ENCODE data around the gene TCHHL1.

The TCHHL1 gene

GRCh38 chr1:152089014-152089674, at the start of gene TCHHL1:
TCHHL1 (minus strand) TSS chr1:152089064; CDS start chr1:152088143, 921 bp downstream.
- DNase-seq: no peak

DNA sequence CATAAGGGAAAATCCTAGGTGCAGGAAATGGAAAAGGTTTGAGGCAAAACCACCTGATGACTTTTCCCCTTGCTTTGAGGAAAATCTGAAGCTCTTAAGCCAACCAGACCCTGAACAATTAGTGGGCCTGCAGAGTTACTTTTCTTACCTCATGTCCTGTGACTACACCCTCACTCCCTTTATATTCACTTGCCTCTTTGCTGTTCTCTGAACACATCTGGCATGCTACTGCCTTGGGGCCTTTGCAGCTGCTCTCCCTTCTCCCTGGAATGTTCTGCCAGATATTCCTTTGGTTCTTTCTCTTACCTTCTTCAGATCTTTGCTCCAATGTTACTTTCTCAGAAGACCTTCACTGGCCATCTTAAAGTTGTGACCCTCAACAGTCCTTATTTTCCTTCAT, 48.4 kb upstream of the TCHHL1 start:
- DNase-seq: no peak

DNA sequence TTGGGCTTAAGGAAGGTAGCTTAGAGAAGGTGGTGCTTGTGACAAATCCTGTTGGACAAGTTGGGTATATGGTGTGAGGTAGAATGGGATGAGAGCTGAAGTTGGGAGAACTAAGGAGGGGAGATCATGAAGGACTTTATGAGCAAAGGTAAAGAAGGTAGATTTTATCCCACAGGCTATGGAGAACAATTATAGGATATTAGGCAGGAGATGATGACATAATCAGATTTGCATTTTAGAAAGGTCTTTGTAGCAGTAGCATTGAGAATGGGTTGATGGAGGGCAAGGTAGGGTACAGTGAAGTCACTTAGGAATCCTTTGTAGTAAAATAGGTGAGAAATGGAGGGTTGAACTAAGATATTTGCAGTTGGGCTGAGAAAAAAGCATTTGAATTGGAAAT, 41.3 kb upstream of the TCHHL1 start:
- DNase-seq: no peak

DNA sequence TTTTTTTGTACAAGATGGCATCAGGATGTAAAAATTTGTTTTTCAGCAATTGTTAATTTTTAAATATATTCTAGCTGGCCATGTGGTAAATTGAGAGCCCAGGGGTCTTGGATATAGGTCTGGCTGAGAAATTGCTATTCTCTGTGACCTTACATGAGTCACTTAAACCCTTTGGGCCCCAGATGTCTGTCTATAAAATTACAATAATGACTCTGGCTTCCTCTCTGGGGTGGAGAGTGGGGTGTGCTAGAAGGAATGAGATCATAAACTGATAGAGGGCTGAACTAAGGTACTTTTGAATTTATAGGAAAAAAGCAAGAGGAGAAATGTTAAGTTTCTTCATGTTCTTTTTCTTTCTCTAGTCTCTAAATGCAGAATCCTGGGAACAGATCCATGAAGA, 38.8 kb upstream of the TCHHL1 start:
- no peak for DNase-seq

- no peak for DNase-seq
Observed at GRCh38 chr1:152125834-152126443, 37.1 kb upstream of the TCHHL1 start.

DNA sequence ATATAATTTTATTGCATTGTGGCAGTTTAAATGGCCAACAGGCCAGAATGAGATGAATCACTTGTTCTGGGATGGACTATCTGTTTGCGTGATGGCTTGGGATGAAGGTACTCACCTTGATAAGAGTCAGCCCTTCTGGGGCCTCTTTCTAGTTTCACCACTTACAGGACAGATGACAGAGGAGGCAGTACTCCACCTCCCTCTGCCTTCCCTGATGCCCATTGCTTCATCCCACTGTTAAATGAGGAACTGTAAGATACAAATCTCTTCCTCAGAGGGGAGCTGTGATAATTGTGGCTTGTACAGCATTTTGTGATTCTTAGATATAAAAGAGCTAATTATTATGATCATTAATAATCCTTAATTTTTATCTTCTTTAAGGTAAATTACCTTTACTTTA, 30.1 kb upstream of the TCHHL1 start:
- DNase-seq: no peak

- no peak for DNase-seq
Observed at GRCh38 chr1:152115344-152115743, 26.5 kb upstream of the TCHHL1 start, which contains the start of gene TCHH. TCHH (minus strand) TSS chr1:152115444; CDS start chr1:152114080, 1,364 bp downstream.

- DNase-seq: no peak
Observed at GRCh38 chr1:152112885-152113432, 24.1 kb upstream of the TCHHL1 start.

DNA sequence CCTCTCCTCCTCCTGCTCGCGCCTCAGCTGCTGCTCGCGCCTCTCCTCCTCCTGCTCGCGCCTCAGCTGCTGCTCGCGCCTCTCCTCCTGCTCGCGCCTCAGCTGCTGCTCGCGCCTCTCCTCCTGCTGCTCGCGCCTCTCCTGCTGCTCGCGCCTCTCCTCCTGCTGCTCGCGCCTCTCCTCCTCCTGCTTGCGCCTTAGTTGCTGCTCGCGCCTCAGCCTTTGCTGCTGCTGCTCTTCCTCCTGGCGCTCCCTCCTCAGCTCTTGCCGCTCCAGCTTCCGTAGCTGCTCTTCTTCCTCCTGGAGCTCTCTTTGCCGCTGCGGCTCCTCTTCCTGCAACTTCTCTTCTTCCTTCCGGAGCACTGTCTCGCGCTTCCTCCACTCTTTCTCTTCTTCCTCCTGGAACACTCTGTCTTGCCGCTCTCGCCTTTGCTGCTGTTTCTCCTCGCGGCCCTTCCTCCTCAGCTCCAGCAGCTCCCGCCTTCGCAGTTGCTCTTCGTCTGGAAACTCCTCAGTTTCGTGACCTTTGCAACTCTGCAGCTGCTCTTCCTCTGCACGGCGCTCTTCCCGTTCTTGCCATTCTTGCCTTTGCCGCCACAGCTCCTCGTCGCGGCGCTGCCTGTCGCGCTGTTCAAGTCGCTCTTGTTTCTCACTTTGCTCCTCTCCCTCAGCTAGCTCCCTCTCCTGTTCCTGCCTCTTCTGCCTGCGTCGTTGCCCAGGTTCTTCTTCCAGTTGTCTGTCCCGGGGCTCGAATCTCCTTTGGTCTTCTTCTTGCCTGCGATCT, 23.4 kb upstream of the TCHHL1 start:
- no peak for DNase-seq

DNA sequence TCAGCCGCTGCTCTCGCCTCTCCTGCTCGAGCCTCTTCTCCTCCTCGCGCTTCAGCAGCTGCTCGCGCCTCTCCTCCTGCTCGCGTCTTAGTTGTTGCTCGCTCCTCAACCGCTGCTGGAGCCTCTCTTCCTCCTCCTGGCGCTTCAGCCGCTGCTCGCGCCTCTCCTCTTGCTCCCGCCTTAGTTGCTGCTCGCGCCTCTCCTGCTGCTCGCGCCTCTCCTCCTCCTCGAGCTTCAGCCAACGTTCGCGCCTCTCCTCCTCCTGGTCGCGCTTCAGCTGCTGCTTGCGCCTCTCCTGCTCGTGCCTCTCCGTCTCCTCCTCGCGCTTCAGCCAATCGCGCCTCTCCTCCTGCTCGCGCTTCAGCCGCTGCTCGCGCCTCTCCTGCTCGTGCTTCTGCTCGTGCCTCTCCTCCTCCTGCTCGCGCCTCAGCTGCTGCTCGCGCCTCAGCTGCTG, 22.7 kb upstream of the TCHHL1 start:
- peak; percentile 70 for DNase-seq

DNA sequence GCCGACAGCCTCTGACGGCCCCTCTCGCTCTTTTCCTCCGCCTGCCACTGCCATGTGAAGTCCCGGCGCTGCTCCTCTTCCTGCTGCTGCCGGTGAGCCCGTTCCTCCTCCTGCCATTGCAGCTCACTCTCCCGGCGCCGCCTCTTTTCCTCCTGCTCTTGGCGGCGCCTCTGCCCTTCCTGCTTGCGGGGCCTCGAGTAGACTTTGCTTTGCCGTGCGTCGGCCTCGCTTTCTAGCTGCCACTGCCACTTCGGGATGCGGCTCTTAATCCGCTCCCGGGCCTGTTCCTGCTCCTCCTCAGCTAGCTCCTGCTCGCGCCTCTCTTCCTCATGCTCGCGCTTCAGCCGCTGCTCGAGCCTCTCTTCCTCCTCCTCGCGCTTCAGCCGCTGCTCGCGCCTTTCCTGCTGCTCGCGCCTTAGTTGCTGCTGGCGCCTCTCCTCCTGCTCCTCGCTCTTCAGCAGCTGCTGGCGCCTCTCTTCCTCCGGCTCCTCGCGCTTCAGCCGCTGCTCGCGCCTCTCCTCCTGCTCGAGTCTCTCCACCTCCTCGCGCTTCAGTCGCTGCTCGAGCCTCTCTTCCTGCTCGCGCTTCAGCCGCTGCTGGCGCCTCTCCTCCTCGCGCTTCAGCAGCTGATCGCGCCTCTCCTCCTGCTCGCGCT, 22.1 kb upstream of the TCHHL1 start:
- DNase-seq: peak; percentile 83

GRCh38 chr1:152110365-152110859, 21.5 kb upstream of the TCHHL1 start:
- peak; percentile 49 for DNase-seq

DNA sequence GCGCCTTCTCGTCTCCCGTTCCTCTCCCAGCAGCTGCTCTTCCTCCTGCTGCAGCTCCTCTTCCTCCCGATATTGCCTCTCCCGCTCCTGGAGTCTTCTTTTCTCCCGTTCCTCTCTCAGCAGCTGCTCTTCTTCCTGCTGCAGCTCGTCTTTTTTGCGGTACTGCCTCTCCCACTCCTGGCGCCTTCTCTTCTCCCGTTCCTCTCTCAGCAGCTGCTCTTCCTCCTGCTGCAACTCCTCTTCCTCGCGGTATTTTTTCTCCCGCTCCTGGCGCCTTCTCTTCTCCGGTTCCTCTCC, 21.1 kb upstream of the TCHHL1 start:
- DNase-seq: no peak

- DNase-seq: peak; percentile 21
Observed at GRCh38 chr1:152109231-152109997, 20.6 kb upstream of the TCHHL1 start.

DNA sequence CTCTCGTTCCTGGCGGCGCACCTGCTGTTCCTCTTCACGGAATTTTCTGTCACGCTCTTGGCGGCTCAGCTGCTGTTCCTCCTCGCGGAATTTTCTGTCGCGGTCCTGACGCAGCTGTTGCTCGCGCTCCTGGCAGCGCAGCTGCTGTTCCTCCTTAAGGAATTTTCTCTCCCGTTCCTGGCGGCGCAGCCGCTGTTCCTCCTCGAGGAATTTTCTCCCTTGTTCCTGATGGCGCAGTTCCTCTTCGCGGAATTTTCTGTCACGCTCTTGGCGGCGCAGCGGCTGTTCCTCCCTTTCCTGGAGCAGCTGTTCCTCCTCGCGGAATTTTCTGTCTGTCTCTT, 20.0 kb upstream of the TCHHL1 start:
- no peak for DNase-seq

GRCh38 chr1:152107984-152108881, 19.4 kb upstream of the TCHHL1 start:
- DNase-seq: no peak

DNA sequence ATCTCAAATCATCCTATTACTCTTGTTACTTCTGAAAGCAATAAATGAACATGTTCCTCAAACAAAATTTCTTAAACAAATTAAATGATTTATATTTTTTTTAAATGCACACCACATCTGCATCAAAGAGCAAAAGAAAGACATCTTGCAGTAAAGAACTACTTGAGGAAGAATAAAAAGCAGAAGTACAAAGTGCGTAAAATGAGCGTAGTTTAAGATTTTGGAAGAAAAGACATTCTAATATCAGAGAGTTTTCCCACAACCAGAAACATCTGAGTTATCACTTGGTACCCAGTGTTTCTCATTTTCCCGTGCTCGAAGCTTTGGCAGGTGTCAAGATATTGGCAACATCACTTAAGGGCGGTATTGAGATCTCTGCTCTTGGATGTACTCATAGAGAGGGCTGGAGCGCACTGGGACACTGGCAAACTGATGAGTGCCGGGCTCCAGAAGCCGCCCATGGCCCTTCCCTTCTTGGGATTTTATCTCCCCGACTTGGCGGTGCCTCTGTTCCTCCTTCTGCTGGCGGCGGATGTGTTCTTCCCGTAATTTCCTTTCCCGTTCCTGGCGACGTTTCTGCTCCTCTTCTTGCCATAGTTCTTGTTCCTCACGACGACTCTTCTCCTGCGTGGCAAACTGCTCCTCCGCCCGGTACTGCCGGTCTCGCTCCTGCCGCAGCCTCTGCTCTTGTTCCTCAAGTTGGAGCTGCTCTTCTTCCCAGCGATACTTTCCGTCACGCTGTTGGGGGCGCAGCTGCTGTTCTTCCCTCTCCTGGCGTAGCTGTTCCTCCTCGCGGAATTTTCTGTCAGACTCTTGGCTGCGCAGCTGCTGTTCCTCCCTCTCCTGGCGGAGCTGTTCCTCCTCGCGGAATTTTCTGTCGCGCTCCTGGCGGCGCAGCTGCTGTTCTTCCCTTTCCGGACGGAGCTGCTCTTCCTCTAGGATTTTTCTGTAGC, 18.4 kb upstream of the TCHHL1 start:
- DNase-seq: no peak

DNA sequence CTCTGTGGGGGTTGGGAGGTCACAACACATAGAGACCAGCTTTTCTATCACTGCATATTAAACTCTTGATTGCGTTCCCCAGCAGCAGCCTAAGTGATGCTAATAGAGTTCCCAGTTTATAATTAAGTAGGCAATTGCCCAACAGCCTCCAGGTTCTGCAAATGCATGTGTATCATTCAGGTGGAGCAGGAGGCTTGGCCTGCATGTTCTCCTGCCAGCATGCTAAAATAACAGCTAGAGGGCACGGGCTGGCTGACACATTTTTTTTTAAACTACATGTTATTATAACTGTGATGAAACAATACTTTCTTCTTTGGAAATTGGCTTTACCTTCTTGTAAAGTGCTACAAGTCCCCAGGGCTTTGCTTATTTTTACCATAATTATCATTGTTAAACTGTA, 16.0 kb upstream of the TCHHL1 start:
- DNase-seq: no peak

DNA sequence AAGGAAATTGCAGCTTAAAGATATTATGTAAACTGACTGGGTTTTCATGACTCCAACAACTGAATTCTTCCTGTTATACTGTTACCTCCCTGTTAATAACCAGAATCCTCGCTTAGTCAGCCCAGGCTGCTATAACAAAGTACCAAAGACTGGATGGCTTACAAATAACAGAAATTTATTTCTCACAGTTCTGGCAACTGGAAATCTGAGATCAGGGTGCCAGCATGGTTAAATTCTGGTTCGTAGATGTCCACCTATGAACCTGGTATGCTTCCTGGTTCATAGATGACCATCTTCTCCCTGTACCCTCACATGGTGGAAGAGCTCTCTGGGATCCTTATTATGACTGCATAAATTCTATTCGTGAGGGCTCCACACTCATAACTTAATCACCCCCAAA, 8.1 kb upstream of the TCHHL1 start:
- no peak for DNase-seq

DNA sequence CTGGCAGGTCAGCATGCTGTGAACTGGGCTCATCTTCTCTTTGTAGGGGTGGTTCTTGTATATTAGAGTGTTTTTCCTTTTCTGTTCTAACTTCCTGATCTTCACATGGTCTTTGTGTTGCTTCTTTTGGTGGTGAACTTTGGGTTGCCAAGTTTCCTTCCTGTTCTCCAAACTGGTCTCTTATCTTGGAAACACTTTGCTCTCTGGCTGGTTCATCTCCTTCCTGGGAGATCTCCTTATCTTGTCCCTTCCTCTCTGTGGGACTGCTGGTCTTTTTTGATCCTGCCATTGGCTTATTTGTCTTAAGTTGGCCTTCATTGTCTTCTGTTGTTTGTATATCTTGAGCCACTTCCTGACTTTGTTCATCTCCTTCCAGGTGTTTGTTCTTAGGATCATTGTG, 2.1 kb downstream of the TCHHL1 start:
- DNase-seq: no peak
